GM12875 (cell line): Measurements from ENCODE around the gene ME2.
A peak's percentile ranks its signal among the peaks of the same experiment; 100 is the strongest.
"Not testable (repeated sequence)": the region's sequence is repeated elsewhere in the genome, so short reads cannot be mapped to it uniquely, and the experiment has no call there.

Source experiments
- H3K4me3 ChIP-seq: one replicate; pipeline ENCODE4 v1.5.1; 2011; ENCODE audit warnings: low read depth, low read length, control low read depth
- CTCF ChIP-seq: IDR thresholded peaks from 2 replicates; pipeline ENCODE4 v1.5.1; 2011; ENCODE audit warnings: low read depth, mild to moderate bottlenecking, control low read depth, inconsistent platforms, low read length, moderate library complexity, borderline replicate concordance; ENCODE audit not compliant: insufficient read depth

Gene ME2

GRCh38 chr18:50875966-50876536 lies 2.9 kb upstream of the ME2 start:
- no peak for TF ChIP-seq CTCF
- no peak overlapping the region for H3K4me3 ChIP-seq

- TF ChIP-seq CTCF: no peak
- H3K4me3 ChIP-seq: peak overlapping the region; percentile 95
Measured at GRCh38 chr18:50877545-50878265, 1.2 kb upstream of the ME2 start.

- peak overlapping the region; percentile 95 for H3K4me3 ChIP-seq
- TF ChIP-seq CTCF: no peak
Measured at GRCh38 chr18:50879302-50880118, 592 bp downstream of the ME2 start.

GRCh38 chr18:50880119-50880465 lies 1.2 kb downstream of the ME2 start:
- TF ChIP-seq CTCF: no peak
- peak overlapping the region; percentile 95 for H3K4me3 ChIP-seq

DNA sequence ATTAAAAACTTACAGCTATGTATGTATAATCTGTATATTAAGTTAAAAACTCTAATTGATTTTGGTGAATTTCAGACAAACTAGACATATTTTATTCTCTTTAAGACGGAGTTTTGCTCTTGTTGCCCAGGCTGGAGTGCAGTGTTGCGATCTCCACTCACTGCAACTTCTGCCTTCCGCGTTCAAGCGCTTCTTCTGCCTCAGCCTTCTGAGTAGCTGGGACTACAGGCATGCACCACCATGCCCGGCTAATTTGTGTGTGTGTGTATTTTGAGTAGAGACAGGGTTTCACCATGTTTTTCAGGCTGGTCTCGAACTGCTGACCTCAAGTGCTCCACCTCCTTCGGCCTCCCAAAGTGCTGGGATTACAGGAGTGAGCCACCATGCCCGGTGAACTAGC lies 2.0 kb downstream of the ME2 start:
- H3K4me3 ChIP-seq: not testable (repeated sequence)

- H3K4me3 ChIP-seq: no peak overlapping the region
- no peak for TF ChIP-seq CTCF
Measured at GRCh38 chr18:50886929-50887328, 8.0 kb downstream of the ME2 start.

DNA sequence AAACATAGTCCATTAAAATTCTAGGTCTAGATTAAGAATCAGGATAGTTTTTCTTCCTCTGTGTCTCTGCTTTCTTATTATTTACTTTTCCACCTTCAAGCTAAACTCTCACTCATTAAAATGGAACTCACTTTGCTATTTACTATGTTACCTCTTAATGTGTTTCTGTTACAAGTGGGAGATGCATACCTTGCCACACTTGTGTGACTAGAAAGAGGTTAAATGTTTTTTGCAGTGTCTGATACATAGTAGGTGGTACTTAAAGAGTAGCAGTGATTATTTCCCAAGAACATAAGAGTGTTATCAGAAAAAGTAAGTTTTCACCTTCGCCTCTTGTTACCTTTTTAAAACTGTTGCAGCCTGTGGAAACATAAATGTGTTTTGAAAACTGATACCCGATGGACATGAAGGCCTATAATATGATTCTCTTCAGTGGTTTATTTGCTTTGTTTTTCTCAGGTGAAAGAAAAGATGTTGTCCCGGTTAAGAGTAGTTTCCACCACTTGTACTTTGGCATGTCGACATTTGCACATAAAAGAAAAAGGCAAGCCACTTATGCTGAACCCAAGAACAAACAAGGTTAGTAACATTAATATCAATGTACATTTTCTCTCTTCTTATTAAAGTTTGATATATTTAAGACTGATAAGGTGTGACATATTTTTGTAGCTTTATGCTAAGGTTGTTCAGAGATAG lies 16.6 kb downstream of the ME2 start:
- H3K4me3 ChIP-seq: no peak overlapping the region
- no peak for TF ChIP-seq CTCF
